ENCODE measurements around the gene ZHX3.

The ZHX3 gene

GRCh38 chr20:41221614-41222218, 95.8 kb downstream of the ZHX3 start:
- DNase-seq = no peak

- DNase-seq = no peak
Observed at GRCh38 chr20:41219824-41220223, 97.7 kb downstream of the ZHX3 start.

- DNase-seq = no peak
Observed at GRCh38 chr20:41218466-41218865, 99.1 kb downstream of the ZHX3 start.

GRCh38 chr20:41217422-41217821, 100.1 kb downstream of the ZHX3 start:
- DNase-seq = no peak

- no peak for DNase-seq
Observed at GRCh38 chr20:41214666-41215065, 102.9 kb downstream of the ZHX3 start.

GRCh38 chr20:41214202-41214601, 103.3 kb downstream of the ZHX3 start:
- no peak for DNase-seq

- no peak for DNase-seq
Observed at GRCh38 chr20:41213150-41213820, 104.2 kb downstream of the ZHX3 start.

GRCh38 chr20:41205313-41205712, 112.2 kb downstream of the ZHX3 start:
- DNase-seq = no peak

- no peak for DNase-seq
Observed at GRCh38 chr20:41204304-41205265, 112.9 kb downstream of the ZHX3 start.

- DNase-seq = no peak
Observed at GRCh38 chr20:41203660-41204059, 113.9 kb downstream of the ZHX3 start.

- no peak for DNase-seq
Observed at GRCh38 chr20:41202426-41202825, 115.1 kb downstream of the ZHX3 start.

GRCh38 chr20:41201760-41202159, 115.8 kb downstream of the ZHX3 start:
- DNase-seq = no peak

- DNase-seq = no peak
Observed at GRCh38 chr20:41200446-41201202, 116.9 kb downstream of the ZHX3 start.

- DNase-seq = no peak
Observed at GRCh38 chr20:41198443-41198842, 119.1 kb downstream of the ZHX3 start.

GRCh38 chr20:41196653-41197225, 120.8 kb downstream of the ZHX3 start:
- DNase-seq = no peak

GRCh38 chr20:41192575-41192974, 125.0 kb downstream of the ZHX3 start:
- no peak for DNase-seq

GRCh38 chr20:41191562-41192500, 125.7 kb downstream of the ZHX3 start:
- no peak for DNase-seq

GRCh38 chr20:41187668-41188067, 129.9 kb downstream of the ZHX3 start:
- no peak for DNase-seq

GRCh38 chr20:41185013-41185757, 132.3 kb downstream of the ZHX3 start:
- DNase-seq = no peak

GRCh38 chr20:41183831-41184230, 133.7 kb downstream of the ZHX3 start:
- DNase-seq = no peak

- DNase-seq = no peak
Observed at GRCh38 chr20:41183391-41183790, 134.1 kb downstream of the ZHX3 start.

All from activated gamma-delta T cell (primary cell).